GM12874 (cell line): ENCODE data around the gene PNPT1.

ENCODE experiments used
- CTCF ChIP-seq: IDR thresholded peaks from 2 replicates; pipeline ENCODE4 v1.5.1; 2011; ENCODE audit warnings: low read depth, mild to moderate bottlenecking, control low read depth, low read length, moderate library complexity; ENCODE audit not compliant: insufficient read depth

PNPT1 gene

GRCh38 chr2:55705027-55705653 is 11.5 kb upstream of the PNPT1 start:
- no peak for TF ChIP-seq CTCF

- TF ChIP-seq CTCF = no peak
These were observed 9.7 kb upstream of the PNPT1 start for GRCh38 chr2:55703350-55703749.

GRCh38 chr2:55672630-55673029 is 21.0 kb downstream of the PNPT1 start:
- no peak for TF ChIP-seq CTCF

DNA sequence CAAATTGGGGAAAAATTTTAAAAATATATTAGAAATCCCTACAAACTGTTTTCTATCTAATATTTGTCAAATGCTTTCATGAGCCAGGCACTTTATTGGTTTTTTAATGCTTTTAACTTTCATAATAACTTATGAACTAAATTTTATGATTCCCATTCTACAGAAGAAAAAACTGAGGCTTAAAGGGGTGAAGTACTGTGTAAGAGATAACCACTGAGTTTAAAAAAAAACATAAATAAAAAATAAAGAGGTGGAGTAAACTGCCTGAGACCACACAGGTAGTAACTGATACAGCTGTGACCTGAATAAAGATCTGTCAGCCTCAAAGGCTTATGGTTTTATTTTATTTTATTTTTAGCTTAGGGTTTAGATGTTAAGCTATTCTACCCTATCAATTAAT is 24.7 kb downstream of the PNPT1 start:
- no peak for TF ChIP-seq CTCF

DNA sequence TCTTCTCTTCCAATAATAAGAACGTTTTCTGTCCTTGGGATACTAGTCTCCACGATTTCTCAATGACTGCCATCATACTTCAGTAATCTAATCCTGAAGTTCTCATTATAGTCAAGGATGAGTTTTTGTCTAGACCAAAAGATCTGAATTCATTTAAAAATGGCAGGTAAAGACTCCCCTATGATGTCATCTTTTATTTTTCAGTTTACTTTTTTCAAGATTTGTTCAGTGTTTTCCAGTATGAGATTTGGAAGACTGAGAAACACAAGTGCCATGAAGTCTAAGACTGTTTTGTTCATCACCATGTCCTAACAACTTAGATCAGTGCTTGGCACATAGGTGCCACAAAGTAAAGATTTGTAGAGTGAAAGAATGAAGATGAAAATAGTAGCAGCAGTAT is 40.4 kb downstream of the PNPT1 start:
- no peak for TF ChIP-seq CTCF

DNA sequence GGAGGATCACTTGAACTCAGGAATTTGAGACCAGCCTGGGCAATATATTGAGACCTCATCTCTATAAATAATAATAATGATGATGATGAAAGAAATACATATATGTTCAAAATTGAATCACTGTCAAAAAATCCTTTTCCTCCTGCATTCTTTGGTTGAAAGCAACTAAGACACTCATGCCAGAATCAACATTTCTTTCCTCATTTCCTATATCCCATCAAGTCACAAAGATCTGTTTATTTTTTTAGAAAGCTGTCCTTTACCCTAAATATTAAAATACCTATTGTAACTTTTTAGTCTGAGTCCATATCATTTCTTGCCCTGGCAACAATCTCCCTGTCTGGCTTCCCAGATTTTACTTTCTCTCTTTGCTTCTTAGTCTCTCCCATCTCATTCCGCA is 44.4 kb downstream of the PNPT1 start:
- TF ChIP-seq CTCF = no peak

- no peak for TF ChIP-seq CTCF
These were observed 56.8 kb downstream of the PNPT1 start for GRCh38 chr2:55636831-55637230.
